Fibroblast of villous mesenchyme (primary cell): ENCODE results near the gene RP9. TPM values are rescaled to one million over a fixed set of nuclear protein-coding genes. Genes with fewer than 3 reads are reported as not detected.

Source experiments
- DNase-seq: peaks from one replicate; pipeline ENCODE4 v3.0.0-alpha.2; 2010; ENCODE audit warnings: low read depth
- H3K4me3 ChIP-seq: 2 replicates; pipeline ENCODE4 v1.5.1; 2011; ENCODE audit warnings: low read depth, mild to moderate bottlenecking, low read length
- small RNA-seq: library from RNA; depleted of rRNA; stranded (forward); fragments of <200 nt; gene quantifications from one replicate; pipeline ENCODE3, GENCODE V24; 2012
- total RNA-seq: library from RNA; depleted of rRNA; stranded (reverse); fragments of >200 nt; gene quantifications from 2 replicates; pipeline ENCODE4 v1.2.3, GENCODE V29; 2012
- TF ChIP-seq, protein P1 (sequence below): IDR thresholded peaks from 2 replicates; pipeline ENCODE4 v1.5.1; 2012; ENCODE audit warnings: low read depth, mild to moderate bottlenecking, low read length; ENCODE audit not compliant: insufficient read depth

Gene RP9
- total RNA-seq, 1 donor, result 8.2 TPM

DNA sequence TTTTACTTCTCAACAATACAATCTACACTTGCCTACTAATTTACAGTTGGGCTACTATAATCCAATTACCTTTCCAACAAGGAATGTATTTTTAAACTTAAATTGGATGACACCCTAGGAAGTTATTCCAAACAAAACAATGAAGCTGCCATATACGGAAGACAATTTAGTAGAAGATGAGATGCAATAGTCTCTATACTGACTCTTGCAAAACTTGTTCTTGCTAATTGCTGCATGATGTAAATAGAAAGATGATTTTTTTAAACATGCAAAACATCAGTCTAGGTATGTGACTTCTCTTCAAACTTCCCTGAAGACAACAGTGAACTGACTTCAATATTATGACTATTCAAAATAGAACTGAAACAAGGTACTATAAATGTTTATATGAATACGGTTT, 64.2 kb downstream of the RP9 start:
- peak; percentile 55 for DNase-seq
- TF ChIP-seq, protein P1, sequence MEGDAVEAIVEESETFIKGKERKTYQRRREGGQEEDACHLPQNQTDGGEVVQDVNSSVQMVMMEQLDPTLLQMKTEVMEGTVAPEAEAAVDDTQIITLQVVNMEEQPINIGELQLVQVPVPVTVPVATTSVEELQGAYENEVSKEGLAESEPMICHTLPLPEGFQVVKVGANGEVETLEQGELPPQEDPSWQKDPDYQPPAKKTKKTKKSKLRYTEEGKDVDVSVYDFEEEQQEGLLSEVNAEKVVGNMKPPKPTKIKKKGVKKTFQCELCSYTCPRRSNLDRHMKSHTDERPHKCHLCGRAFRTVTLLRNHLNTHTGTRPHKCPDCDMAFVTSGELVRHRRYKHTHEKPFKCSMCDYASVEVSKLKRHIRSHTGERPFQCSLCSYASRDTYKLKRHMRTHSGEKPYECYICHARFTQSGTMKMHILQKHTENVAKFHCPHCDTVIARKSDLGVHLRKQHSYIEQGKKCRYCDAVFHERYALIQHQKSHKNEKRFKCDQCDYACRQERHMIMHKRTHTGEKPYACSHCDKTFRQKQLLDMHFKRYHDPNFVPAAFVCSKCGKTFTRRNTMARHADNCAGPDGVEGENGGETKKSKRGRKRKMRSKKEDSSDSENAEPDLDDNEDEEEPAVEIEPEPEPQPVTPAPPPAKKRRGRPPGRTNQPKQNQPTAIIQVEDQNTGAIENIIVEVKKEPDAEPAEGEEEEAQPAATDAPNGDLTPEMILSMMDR, result no peak

More for the DNA sequence above, 64.2 kb downstream of the RP9 start:
- no peak overlapping the region for H3K4me3 ChIP-seq

Small RNA genes lying within 50 kb of the gene (small RNA-seq; reads per million reads assigned to genes)
- not detected for gene AC074338.1
- gene RN7SL505P, result not detected

Other genes starting within 250 kb of the RP9 start
- 39.6 and 54.8 TPM in 2 replicates for gene KBTBD2, start 217.6 kb downstream of the RP9 start, total RNA-seq
- gene FKBP9, start 152.0 kb downstream of the RP9 start, total RNA-seq, result 224 and 265 TPM in 2 replicates
- 18.4 and 23.3 TPM in 2 replicates for gene NT5C3A, start 46.6 kb downstream of the RP9 start, total RNA-seq
- 20.7 and 22.9 TPM in 2 replicates for gene BBS9, start 20.2 kb upstream of the RP9 start, total RNA-seq